Left lobe of liver (tissue), 2 donors: Measurements from ENCODE around the gene SLC7A9. TPM values are rescaled to one million over a fixed set of nuclear protein-coding genes. Genes with fewer than 3 reads are reported as not detected.

Experiments used
- ATAC-seq: fragments of 200-7000 bp; cut with Tn5 transposase; one replicate; pipeline ENCODE4 v1.9.1; 2020; ENCODE audit warnings: mild to moderate bottlenecking, moderate library complexity
- DNase-seq: peaks from one replicate; pipeline ENCODE4 v3.0.0-alpha.2; 2020; ENCODE audit warnings: low spot score
- total RNA-seq: library from RNA; stranded (reverse); gene quantifications from one replicate; pipeline ENCODE4 v1.2.1, GENCODE V29; 2021
- donor health status: DM: no; HTN: no; CAD: no; lungs with moderate emphysema.
- donor health status: DM: no; HTN: yes; CAD: no.

The SLC7A9 gene
- total RNA-seq, 1 donor from 2014 or later: 11.4 TPM

GRCh38 chr19:32829345-32829896 lies 40.1 kb downstream of the SLC7A9 start:
- DNase-seq (no peak), ATAC-seq (no peak)

GRCh38 chr19:32828643-32829344 lies 40.8 kb downstream of the SLC7A9 start:
- DNase-seq (no peak), ATAC-seq (no peak)

GRCh38 chr19:32828139-32828538 lies 41.4 kb downstream of the SLC7A9 start:
- DNase-seq: no peak
- no peak for ATAC-seq

- ATAC-seq (peak; percentile 71), DNase-seq (no peak)
These were observed 44.5 kb downstream of the SLC7A9 start for GRCh38 chr19:32824916-32825608.

- ATAC-seq (peak; percentile 56), DNase-seq (no peak)
These were observed 45.3 kb downstream of the SLC7A9 start for GRCh38 chr19:32824191-32824751.

DNA sequence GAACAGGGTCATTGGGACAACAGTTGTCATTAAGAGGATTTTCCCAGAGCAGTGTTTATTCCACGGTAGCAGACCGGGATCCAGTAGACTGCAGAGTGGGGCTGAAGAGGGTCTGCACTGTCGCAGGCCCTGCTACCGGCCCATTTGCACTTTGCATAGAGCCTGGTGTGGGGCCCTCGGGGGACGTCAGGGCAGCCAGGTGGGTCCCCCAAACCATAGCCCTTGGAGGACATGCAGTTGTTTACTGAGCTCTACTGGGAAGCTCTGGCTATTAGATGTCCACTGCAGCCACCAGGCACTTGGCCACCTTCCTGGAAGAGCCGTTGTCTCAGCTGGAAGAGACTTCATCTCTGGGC lies 45.8 kb downstream of the SLC7A9 start:
- ATAC-seq (no peak), DNase-seq (no peak)

DNA sequence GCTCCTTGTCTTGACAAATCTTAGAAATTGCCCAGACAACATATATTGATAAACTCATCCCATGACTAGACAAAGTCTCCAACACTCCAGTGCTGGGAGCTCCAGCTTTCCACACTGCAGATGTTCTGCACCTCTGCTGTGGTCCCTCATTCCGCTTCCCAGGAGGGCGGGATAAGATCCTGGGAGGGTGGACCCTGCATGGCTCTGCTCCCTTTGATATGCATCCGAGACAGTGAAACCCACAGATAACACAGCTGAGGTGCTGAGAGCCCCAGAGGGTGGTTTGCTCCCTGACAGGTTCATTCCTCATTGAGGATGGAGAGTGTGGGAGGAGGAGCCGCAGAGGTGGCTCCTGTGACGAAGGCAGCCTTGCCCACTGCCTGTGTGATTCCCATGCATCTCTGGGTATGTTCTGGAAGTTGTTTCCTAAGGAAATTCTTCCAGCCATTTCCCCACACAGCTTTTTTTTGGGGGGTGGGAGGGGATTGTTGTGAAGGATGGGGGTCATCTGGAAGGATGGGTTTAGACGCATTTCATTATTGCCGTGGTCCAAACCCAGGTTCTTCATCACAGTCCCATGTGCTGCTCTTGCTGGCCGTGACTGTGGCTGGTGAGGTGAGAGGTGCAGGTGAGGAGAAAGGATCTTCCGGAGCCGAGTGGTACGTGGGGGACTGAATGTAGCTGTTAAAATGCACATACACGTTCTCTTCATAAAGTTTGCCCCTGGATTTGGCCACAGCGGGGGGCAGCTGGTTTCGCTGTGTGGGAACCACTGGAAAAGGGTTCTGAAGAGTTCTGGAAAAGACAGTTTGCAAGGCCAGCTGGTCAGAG lies 46.4 kb downstream of the SLC7A9 start:
- ATAC-seq (no peak), DNase-seq (no peak)

- no peak for ATAC-seq
These were observed 49.9 kb downstream of the SLC7A9 start for GRCh38 chr19:32819419-32820400.

GRCh38 chr19:32818536-32818935 lies 51.0 kb downstream of the SLC7A9 start:
- DNase-seq: no peak
- no peak for ATAC-seq

More at GRCh38 chr19:32819419-32820400, 49.9 kb downstream of the SLC7A9 start:
- peak; percentile 24 for DNase-seq

DNA sequence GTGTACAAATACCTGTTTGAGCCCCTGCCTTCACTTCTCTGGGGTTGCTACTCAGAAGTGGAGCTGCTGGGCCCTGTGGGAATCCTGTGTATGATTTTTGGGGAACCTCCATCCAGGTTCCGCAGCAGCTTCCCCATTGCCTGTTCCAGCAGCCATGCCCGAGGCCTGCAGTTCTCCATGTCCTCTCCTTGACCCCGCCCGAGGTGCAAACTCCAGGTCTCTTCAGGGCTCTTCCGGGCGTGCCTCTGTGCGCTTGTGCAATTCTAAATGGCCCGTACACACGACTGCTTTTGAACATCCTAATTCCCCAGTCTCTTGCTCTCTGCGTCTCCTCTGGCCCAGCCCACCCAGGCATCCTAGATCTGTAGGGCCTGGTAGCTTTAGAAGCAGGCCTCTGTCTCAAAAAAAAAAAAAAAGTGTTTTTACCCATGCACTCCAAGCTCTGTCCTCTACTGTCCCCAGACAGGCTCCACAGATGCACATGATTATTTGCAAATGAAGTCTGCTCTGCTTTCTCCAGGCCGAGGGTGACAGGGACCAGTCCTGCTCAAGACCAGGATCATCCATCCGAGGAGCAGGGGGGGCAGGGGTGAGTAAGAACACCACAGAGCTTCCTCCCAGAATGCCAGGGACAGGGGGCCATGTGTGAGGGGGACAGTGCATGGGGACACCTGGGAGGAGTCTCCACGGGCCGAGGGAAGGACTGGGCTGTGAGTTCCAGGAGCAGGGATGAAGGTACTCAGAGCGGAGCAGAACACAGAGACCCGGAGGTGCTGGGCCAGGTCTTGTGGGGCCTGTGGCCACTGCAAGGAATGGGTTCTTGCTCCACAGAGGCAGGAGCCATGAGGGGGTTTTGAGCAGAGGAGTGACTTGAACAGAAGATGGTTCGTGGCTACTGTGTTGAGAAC lies 51.7 kb downstream of the SLC7A9 start:
- ATAC-seq: no peak
- DNase-seq: peak; percentile 31

GRCh38 chr19:32816555-32817099 lies 52.9 kb downstream of the SLC7A9 start:
- ATAC-seq (no peak), DNase-seq (no peak)

DNA sequence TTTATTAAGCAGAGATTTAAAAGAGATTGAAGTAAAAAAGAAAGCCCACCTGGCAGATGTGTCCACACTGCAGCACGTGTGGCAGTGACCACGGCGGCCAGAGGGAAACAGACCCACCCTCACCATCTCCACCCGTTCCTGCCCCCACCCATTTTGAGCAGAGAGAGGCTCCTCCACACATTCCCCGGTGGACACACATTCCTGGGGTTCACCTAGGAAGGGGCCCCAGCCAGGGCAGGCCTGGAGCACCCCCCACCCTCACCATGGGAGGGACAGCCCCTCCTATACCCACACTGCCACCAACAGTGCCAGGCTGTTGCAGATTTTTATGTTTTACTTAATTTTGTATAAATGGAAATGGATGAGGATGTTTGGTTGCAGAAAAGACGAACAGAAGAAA lies 54.9 kb downstream of the SLC7A9 start:
- DNase-seq (no peak), ATAC-seq (no peak)

GRCh38 chr19:32813862-32814425 lies 55.6 kb downstream of the SLC7A9 start:
- ATAC-seq (no peak), DNase-seq (no peak)

GRCh38 chr19:32812571-32812970 lies 57.0 kb downstream of the SLC7A9 start:
- DNase-seq (no peak), ATAC-seq (no peak)

DNA sequence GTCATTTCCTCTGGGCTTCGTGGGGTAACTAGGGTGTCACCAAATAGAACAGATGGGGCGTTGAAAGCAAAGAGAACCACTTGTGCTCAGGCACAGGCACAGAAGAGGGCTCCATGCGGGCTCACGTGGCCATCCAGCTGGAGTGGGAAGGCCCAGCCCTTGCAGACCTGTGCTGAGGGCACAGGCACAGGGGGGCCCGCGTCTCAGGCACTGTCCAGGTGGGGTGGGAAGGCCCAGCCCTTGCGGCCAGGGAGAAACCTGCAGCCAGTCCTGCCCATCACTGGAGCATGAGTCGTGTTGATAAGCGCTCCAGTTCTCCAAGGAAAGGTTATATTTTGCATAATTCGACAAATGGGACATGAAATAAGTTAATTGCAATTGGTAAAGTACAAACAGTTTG lies 57.5 kb downstream of the SLC7A9 start:
- ATAC-seq: no peak
- no peak for DNase-seq

DNA sequence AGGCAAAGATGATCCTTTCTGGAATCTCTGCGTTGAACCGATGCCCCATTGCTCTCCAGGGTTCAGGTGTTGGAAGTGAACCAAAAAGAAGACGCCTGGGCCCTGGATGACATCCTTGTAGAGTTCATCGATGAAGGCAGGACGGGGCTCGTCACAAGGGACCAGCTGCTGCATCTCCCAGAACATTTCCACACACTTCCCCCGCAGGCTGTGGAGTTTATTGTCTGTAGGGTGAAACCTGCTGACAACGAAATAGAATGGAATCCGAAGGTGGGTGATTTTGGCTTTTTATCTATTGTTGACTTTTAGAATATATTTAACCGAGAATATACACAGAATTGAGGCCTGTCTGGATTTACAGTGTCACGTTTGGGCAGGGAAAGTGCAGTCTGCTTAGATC lies 58.4 kb downstream of the SLC7A9 start:
- ATAC-seq (no peak), DNase-seq (no peak)

- ATAC-seq (peak; percentile 45), DNase-seq (no peak)
These were observed 59.1 kb downstream of the SLC7A9 start for GRCh38 chr19:32810452-32810851.

DNA sequence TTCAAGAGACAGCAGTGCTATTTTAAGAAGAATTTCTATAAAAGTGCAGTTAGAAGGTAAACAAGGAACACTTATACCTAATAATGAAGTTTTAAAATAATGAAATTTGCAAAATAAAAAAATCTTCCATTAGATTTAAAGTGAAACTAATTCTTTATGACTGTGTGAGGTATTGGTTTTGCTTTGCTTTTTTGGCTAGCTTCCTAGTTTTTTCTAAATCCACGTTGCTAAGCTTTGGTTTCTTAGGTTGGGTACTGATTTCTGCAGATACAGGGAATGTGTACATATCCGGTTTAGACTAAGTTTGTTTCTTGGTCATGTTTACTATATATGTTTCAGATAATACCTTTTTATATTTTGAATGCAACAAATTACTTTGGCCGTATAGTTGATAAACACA lies 59.8 kb downstream of the SLC7A9 start:
- no peak for ATAC-seq
- DNase-seq: no peak
